Omental fat pad (tissue), 4 donors: Measurements from ENCODE around the gene SLC35F3. TPM values are rescaled to one million over a fixed set of nuclear protein-coding genes. Genes with fewer than 3 reads are reported as not detected.

Experiments
- ATAC-seq: fragments of 150-250 bp; one replicate; pipeline ENCODE4 v1.9.1; 2016; ENCODE audit warnings: mild to moderate bottlenecking, moderate library complexity; ENCODE audit not compliant: low FRiP score
- DNase-seq: peaks from one replicate; pipeline ENCODE4 v3.0.0-alpha.2; 2019; ENCODE audit warnings: low spot score
- total RNA-seq, 4 donors: library from RNA; depleted of rRNA; stranded (reverse); fragments of >200 nt; gene quantifications; one replicate each; pipeline ENCODE4 v1.1.0, GENCODE V29; 2016
- TF ChIP-seq, protein P1 (sequence below), 3 donors: fragments of 450-650 bp; IDR thresholded peaks; one replicate each; pipeline ENCODE4 v1.5.1; 2016 to 2017; ENCODE audit warnings: antibody characterized with exemption in 3 of 3, mild to moderate bottlenecking in 3 of 3, moderate library complexity in 2 of 3

The SLC35F3 gene
- total RNA-seq, 4 donors from 2014 or later, result 0.09 TPM; not detected in 3

DNA sequence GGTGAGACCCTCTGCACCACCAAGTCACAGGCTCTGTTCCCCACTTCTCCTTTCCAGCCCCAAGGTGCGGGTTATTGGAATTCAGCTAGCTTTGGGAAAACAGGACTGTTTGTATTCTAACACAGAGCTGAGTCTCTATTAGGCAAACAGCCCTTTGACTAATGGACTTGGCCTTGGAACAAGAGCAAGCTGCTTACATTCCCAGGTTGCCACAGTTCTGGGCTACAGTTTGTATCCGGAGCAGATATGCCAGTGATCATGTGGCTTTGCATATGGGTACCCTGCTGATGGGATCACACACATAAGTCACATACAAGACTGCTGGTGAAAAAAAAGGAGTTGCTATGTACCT lies 358.3 kb downstream of the SLC35F3 start:
- DNase-seq (no peak), ATAC-seq (no peak)
- TF ChIP-seq, protein P1, sequence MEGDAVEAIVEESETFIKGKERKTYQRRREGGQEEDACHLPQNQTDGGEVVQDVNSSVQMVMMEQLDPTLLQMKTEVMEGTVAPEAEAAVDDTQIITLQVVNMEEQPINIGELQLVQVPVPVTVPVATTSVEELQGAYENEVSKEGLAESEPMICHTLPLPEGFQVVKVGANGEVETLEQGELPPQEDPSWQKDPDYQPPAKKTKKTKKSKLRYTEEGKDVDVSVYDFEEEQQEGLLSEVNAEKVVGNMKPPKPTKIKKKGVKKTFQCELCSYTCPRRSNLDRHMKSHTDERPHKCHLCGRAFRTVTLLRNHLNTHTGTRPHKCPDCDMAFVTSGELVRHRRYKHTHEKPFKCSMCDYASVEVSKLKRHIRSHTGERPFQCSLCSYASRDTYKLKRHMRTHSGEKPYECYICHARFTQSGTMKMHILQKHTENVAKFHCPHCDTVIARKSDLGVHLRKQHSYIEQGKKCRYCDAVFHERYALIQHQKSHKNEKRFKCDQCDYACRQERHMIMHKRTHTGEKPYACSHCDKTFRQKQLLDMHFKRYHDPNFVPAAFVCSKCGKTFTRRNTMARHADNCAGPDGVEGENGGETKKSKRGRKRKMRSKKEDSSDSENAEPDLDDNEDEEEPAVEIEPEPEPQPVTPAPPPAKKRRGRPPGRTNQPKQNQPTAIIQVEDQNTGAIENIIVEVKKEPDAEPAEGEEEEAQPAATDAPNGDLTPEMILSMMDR (IDR thresholded peaks at IDR 0.05), result no peak

DNA sequence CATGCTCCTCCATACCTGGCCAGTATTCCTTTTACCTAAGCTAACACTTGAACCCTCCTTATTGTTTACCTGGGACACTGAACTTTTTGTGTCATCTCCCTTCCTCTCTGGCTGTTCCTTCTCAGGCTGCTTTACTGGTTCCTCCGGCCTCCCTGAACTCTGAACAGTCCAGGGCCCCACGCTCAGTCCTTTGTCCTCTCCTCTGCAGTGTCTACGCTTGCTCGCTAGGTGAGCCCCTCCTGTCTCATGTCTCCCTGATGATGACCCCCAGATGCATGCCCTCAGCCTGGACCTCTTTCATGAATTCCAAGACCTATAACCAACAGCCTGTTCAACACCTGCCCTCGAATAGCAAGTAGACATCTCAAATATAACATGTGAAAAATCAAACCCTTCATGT lies 360.4 kb downstream of the SLC35F3 start:
- TF ChIP-seq, protein P1 (IDR thresholded peaks at IDR 0.05), result no peak
- no peak for DNase-seq
- ATAC-seq, result no peak

DNA sequence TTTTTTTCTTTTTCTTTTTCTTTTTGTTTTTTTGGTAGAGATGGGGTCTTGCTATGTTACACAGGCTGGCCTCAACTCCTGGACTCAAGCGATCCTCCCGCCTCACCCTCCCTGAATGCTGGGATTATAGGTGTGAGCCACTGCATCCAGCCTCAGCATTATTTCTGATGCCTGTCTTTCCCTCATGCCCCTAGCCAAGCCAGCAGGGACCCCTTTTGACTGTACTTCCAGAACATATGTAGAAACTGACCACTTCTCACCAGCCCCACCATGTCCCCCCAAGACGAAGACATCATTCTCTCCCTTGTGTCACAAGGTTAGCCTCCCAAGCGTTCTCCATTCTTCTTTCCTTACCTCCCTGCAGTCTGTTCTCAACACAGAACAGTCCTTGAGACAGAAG lies 360.8 kb downstream of the SLC35F3 start:
- DNase-seq, result no peak
- ATAC-seq, result no peak
- TF ChIP-seq, protein P1 (IDR thresholded peaks at IDR 0.05), result no peak

DNA sequence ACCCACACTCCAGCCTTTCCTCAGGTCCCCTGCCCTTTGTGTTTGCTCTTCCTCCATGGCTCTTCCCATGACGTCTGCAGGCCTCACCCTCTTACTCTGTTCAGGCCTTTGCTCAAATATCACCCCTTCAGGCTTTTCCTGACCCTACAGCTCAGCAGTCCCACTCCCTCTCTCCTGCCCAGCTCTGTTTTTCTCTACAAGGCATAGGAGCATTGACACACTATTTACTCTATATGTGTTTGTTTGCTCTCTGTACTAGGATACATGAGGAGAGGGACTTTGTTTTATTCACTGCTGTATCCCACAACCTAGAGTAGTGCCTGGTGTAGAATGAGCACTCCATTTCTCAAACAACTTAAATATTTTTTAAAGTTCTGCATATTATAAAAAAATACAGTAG lies 361.4 kb downstream of the SLC35F3 start:
- TF ChIP-seq, protein P1 (IDR thresholded peaks at IDR 0.05), result no peak
- DNase-seq (no peak), ATAC-seq (no peak)

DNA sequence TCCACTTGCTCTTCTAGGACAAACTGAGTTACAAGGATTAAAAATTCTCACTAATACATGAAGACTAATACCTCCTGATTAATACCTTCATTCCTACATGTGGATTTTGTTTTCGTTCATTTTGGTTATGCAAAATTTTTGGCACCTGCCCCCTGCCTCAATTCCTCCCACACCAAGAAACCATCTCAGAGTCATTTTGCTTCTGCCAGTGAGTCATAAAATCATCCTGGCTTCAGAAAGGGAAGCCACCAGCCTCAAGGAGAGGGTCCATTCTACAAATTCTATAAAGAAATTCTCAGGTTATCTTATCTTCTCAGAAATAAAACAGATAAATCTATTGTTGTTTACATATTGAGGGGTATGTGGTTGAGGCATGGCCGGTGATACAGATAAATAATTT lies 365.6 kb downstream of the SLC35F3 start:
- TF ChIP-seq, protein P1 (IDR thresholded peaks at IDR 0.05), result no peak
- no peak for ATAC-seq
- DNase-seq, result no peak

DNA sequence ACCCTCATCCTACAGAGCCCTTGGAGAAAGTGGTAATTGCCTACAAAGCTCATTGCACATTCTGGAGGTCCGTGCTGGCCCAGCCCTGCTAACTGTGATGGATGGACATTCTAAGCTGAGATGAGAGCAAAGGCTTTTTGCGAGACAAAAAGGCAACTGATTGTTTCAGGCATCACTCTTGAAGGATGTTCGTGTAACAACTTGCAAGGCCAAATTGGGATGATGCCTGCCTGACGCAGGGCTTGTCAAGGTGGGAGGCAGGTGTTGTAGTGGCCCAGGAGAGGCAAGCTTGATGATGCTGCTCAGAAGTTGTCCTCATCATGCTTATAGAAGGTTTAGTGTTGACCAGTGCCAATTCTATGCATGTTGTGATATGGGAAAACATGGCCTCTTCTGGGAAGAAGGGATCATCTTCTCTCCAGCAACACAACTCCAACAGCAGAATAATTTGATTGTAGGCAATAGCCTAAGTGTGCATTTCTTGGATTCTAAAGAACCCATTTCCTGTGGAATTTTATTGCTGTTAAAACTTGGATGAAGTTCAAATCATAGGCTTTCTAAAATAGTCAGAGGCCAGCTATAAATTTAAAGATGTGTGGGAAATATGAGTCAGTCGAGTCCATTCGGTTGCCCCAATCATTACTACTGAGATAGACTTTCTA lies 366.2 kb downstream of the SLC35F3 start:
- ATAC-seq, result no peak
- TF ChIP-seq, protein P1 (IDR thresholded peaks at IDR 0.05), result no peak
- DNase-seq, result no peak

DNA sequence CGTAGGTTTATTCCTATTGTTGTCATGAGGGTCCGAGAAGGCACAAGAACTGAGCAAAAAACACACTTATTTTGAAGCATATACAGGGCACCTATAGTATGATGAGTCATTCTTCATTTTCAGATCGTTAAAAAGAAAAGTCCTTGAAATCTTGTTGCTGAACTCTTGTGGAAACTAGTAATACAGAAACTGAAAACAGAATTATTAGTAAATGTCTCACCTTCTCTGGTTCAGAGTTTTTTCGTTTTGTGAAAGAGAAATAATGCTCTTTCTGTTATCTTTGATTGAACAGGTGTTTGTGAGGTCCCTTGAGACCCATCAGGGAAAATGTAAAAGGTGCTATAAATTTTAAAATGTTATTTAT lies 366.7 kb downstream of the SLC35F3 start:
- ATAC-seq (no peak), DNase-seq (no peak)
- TF ChIP-seq, protein P1 (IDR thresholded peaks at IDR 0.05), result no peak
